Spleen (tissue), 11 donors: ENCODE data around the gene PROSER3. TPM values are rescaled to one million over a fixed set of nuclear protein-coding genes. Genes with fewer than 3 reads are reported as not detected.

Experiments used
- DNase-seq: peaks from one replicate; pipeline ENCODE4 v3.0.0-alpha.2; 2020
- H3K27ac ChIP-seq, 8 donors: fragments of 200-600 bp; sonication (generic) in 7 of 8; 1 replicate in 4 of 8; 2 replicates in 4 of 8; pipeline versions ENCODE4 v1.5.0 to v1.8.0; 2016 to 2021; ENCODE audit warnings: inconsistent platforms in 4 of 8, mild to moderate bottlenecking in 4 of 8, moderate library complexity in 1 of 8
- H3K27me3 ChIP-seq, 7 donors: fragments of 200-600 bp; sonication (generic) in 6 of 7; replicated peaks in 1 of 7; 1 replicate in 4 of 7; 2 replicates in 3 of 7; pipeline versions ENCODE4 v1.5.0 to v1.8.0; 2016 to 2021; ENCODE audit warnings: inconsistent platforms in 3 of 7, mild to moderate bottlenecking in 1 of 7
- H3K36me3 ChIP-seq, 6 donors: fragments of 200-600 bp; sonication (generic) in 5 of 6; 1 replicate in 4 of 6; 2 replicates in 2 of 6; pipeline versions ENCODE4 v1.5.0 to v1.8.0; 2016 to 2021; ENCODE audit warnings: inconsistent platforms in 2 of 6
- H3K4me1 ChIP-seq, 6 donors: fragments of 200-600 bp; sonication (generic) in 5 of 6; 1 replicate in 3 of 6; 2 replicates in 3 of 6; pipeline versions ENCODE4 v1.5.0 to v1.8.0; 2016 to 2021; ENCODE audit warnings: inconsistent platforms in 3 of 6
- H3K4me3 ChIP-seq, 8 donors: fragments of 200-600 bp; sonication (generic) in 7 of 8; 1 replicate in 4 of 8; 2 replicates in 4 of 8; pipeline versions ENCODE4 v1.5.0 to v1.8.0; 2016 to 2021; ENCODE audit warnings: inconsistent platforms in 4 of 8, mild to moderate bottlenecking in 4 of 8, moderate library complexity in 2 of 8
- H3K9me3 ChIP-seq, 8 donors: fragments of 200-600 bp; sonication (generic) in 7 of 8; 1 replicate in 4 of 8; 2 replicates in 4 of 8; pipeline versions ENCODE4 v1.5.0 to v1.8.0; 2016 to 2021; ENCODE audit warnings: inconsistent platforms in 4 of 8
- CTCF ChIP-seq, 11 experiments: fragments of 200-600 bp in 7 of 11; fragments of 450-650 bp in 4 of 11; sonication (generic) in 4 of 11; IDR thresholded peaks in 8 of 11; conservative IDR thresholded peaks in 3 of 11; 1 replicate in 7 of 11; 2 replicates in 4 of 11; pipeline versions ENCODE4 v1.4.0 to v1.8.0; 2016 to 2021; ENCODE audit warnings: antibody characterized with exemption in 11 of 11, inconsistent platforms in 4 of 11, mild to moderate bottlenecking in 1 of 11
- POLR2A ChIP-seq, 3 donors: fragments of 450-650 bp; IDR thresholded peaks; one replicate each; pipeline ENCODE4 v1.5.1; 2017; ENCODE audit warnings: antibody characterized with exemption in 3 of 3, mild to moderate bottlenecking in 1 of 3
- POLR2AphosphoS5 ChIP-seq, 3 donors: sonication (generic); formaldehyde crosslinking; IDR thresholded peaks; one replicate each; pipeline ENCODE4 v1.5.1; 2017; ENCODE audit warnings: antibody characterized with exemption in 3 of 3
- WGBS, 5 donors: extraction: QIAGEN DNeasy Blood & Tissue Kit in 3 of 5; methylation state at CpG; one replicate each; pipeline versions ENCODE4 v1.1.5 to v1.1.7; 2013 to 2018; 5-methylcytosine and 5-hydroxymethylcytosine counted together
- intact Hi-C: fragments of 100-400 bp; cut with DNase I; formaldehyde crosslinking; loops from one replicate; pipeline ENCODE4 v1.15.0; 2023; ENCODE audit warnings: low total_unique reads
- polyA plus RNA-seq, 3 donors: library from polyadenylated mRNA; stranded (reverse); fragments of 200-250 nt; gene quantifications; one replicate each; pipeline ENCODE4 v1.2.1, GENCODE V29; 2013
- total RNA-seq, 7 donors: library from RNA; depleted of rRNA in 3 of 7; stranded (reverse); fragments of >200 nt in 3 of 7; fragmentation: NEBNext Ultra II Directional in 4 of 7; extraction: Animal tissue kit (Norgen Biotek cat#: 25700) in 4 of 7; gene quantifications; one replicate each; pipeline versions ENCODE4 v1.1.0 to v1.2.1, GENCODE V29; 2016 to 2021
- donor health status: healthy with polysubstance abuse.
- donor health status: DM: no; HTN: no; CAD: no; lungs with moderate emphysema.
- donor health status: DM: no; HTN: no; CAD: no.
- donor health status: Bipolar disorder and iron deficiency.
- donor health status: healthy.
- donor health status: DM: no; HTN: no; CAD: no.
- donor health status: DM: yes; HTN: yes; CAD: no.

PROSER3 gene
- total and polyA plus RNA-seq, 10 donors: 2.0 to 25.2 (median 14.8) TPM

- Histone ChIP-seq H3K27me3 (no peaks in the 10 kb centered on the region), H3K4me1 (peaks cover 31 to 88% (median 73%) of the 10 kb centered on the region in 6 donors), H3K9me3 (no peaks in the 10 kb centered on the region), H3K4me3 (peak overlapping the region; percentile 39 to 85 (median 76)), H3K36me3 (peaks cover 0 to 13% (median 0%) of the 10 kb centered on the region in 6 donors), H3K27ac (peak overlapping the region; percentile 59 to 100 (median 100))
- intact Hi-C loops: no loop called here
- no peak for DNase-seq
- no peak for TF ChIP-seq POLR2A (IDR thresholded peaks at IDR 0.05)
- TF ChIP-seq POLR2AphosphoS5 (IDR thresholded peaks at IDR 0.05): no peak
- no peak for TF ChIP-seq CTCF (IDR thresholded peaks at IDR 0.05 in 8 of 11, conservative IDR thresholded peaks at IDR 0.05 in 3 of 11)
- 1 to 26% (median 11%) methylated on average over 4 of the region's 4 CpGs for WGBS, 5 donors
These were observed 11.9 kb upstream of the PROSER3 start for GRCh38 chr19:35746087-35746462.

GRCh38 chr19:35746531-35746930 lies 11.4 kb upstream of the PROSER3 start:
- H3K4me1 ChIP-seq: peaks cover 31 to 84% (median 68%) of the 10 kb centered on the region in 6 donors
- intact Hi-C loops: no loop called here
- 69 to 95% (median 82%) methylated on average over 5 of the region's 5 CpGs for WGBS, 5 donors
- TF ChIP-seq POLR2A (IDR thresholded peaks at IDR 0.05) (no peak), POLR2AphosphoS5 (IDR thresholded peaks at IDR 0.05) (no peak), CTCF (IDR thresholded peaks at IDR 0.05 in 8 of 11, conservative IDR thresholded peaks at IDR 0.05 in 3 of 11) (no peak)
- H3K27me3 ChIP-seq: no peaks in the 10 kb centered on the region
- H3K9me3 ChIP-seq: no peaks in the 10 kb centered on the region
- peak overlapping the region in 4 of 8 donors; percentile 99 to 100 (median 100) for H3K27ac ChIP-seq
- DNase-seq: no peak
- H3K36me3 ChIP-seq: peaks cover 0 to 17% (median under 1%) of the 10 kb centered on the region in 6 donors
- H3K4me3 ChIP-seq: peak overlapping the region in 5 of 8 donors; percentile 39 to 82 (median 78)

GRCh38 chr19:35748106-35749020 lies 9.6 kb upstream of the PROSER3 start, which contains the start of gene LIN37:
TSS of gene LIN37 (plus strand) at chr19:35748576. CDS start at chr19:35748725, 149 bp downstream.
- no peaks in the 10 kb centered on the region for H3K27me3 ChIP-seq
- peak within 1 kb of the TSS; percentile 77 to 99 (median 87) for H3K4me3 ChIP-seq
- TF ChIP-seq CTCF (IDR thresholded peaks at IDR 0.05 in 8 of 11, conservative IDR thresholded peaks at IDR 0.05 in 3 of 11) (peak in 10 of 11 experiments; percentile 3 to 69 (median 49)), POLR2A (IDR thresholded peaks at IDR 0.05) (peak in 2 of 3 donors; percentile 34 to 66), POLR2AphosphoS5 (IDR thresholded peaks at IDR 0.05) (peak; percentile 89 to 96 (median 93))
- peak within 1 kb of the TSS; percentile 77 to 93 (median 88) for H3K27ac ChIP-seq
- peaks cover 31 to 65% (median 51%) of the 10 kb centered on the region in 6 donors for H3K4me1 ChIP-seq
- DNase-seq: peak; percentile 99
- peaks cover 0 to 35% (median 18%) of the 10 kb centered on the region in 6 donors for H3K36me3 ChIP-seq
- intact Hi-C loops: no loop called here
- H3K9me3 ChIP-seq: no peaks in the 10 kb centered on the region
- WGBS, 5 donors: 1% methylated on average over 25 to 45 of the region's 45 CpGs

- no peak overlapping the region for H3K27ac ChIP-seq
- no peaks in the 10 kb centered on the region for H3K9me3 ChIP-seq
- peaks cover 0 to 45% (median 29%) of the 10 kb centered on the region in 6 donors for H3K36me3 ChIP-seq
- H3K4me3 ChIP-seq: no peak overlapping the region
- no peak for DNase-seq
- TF ChIP-seq CTCF (IDR thresholded peaks at IDR 0.05 in 8 of 11, conservative IDR thresholded peaks at IDR 0.05 in 3 of 11): no peak
- no peak for TF ChIP-seq POLR2AphosphoS5 (IDR thresholded peaks at IDR 0.05)
- no peak for TF ChIP-seq POLR2A (IDR thresholded peaks at IDR 0.05)
- 85 to 97% (median 91%) methylated on average over 4 to 5 of the region's 5 CpGs for WGBS, 5 donors
- intact Hi-C loops: no loop called here
- peaks cover 23 to 57% (median 40%) of the 10 kb centered on the region in 6 donors for H3K4me1 ChIP-seq
- H3K27me3 ChIP-seq: peaks cover 0 to 2% (median 0%) of the 10 kb centered on the region in 7 donors
These were observed 7.8 kb upstream of the PROSER3 start for GRCh38 chr19:35750167-35750566.
